HG02571 (cell line): Measurements from ENCODE around the gene LHFPL6.

ENCODE experiments used
- ATAC-seq: cut with Tn5 transposase; IDR thresholded peaks from one replicate; pipeline ENCODE4 v1.9.1; 2021; ENCODE audit warnings: mild to moderate bottlenecking, moderate library complexity; ENCODE audit not compliant: unreplicated experiment

Gene LHFPL6

DNA sequence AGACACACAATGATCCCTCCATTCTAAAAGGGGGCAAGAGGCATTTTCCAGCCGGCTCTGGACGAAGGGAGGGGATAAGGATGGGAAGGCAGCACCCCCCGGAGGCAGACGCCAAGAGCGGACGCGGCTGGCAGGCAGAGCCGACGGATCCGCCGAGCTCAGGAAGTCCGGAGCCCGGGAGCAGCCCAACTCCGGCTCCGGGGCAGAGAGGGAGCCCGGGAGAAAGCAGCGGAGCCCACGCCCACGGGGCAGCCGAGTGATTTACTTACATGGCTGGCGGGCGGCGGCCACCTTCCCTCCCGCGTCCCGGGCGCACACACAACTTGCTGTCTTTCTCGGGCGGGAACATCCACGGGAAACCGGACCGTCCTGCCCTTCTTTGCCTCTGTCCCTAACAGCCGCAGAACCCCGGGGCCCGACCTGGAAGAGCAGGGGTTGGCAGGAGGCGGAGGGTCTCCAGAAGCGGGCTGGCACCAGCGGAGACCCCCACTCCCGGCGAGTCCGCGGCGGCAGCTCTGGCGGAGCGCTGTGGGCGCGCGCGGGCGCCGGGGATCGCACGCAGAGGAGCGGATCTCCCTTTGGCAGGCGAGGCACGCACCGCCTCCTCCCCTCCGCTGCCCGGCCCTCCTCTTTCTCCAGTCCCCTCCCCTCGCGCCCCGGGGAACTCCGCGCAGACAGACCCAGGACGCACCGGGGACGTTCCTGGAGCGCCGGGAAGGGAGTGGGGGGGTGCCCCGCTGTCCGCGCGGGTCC is at the start of gene LHFPL6:
Gene LHFPL6, minus strand, starts transcription at position 580 of the 753 bp plus-strand sequence.
- ATAC-seq = peak; percentile 95

DNA sequence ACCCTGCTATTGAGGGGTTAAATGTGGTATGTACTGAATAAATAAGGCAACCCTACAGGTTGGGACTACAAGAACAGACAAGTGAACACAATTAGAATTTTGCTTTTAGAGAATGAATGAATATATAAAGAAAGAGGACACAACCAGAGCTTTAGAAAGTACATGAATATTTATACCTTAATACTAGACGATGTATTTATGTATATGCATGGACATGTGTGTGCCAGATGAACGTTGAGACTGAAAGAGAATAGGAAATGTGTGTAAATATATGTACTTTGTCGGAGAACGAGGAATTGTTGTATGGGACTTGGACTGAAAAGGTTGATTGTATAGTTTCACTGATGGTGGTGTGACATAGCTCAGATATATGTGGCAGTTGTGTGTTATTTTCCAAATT is 43.1 kb upstream of the LHFPL6 start:
- no peak for ATAC-seq

DNA sequence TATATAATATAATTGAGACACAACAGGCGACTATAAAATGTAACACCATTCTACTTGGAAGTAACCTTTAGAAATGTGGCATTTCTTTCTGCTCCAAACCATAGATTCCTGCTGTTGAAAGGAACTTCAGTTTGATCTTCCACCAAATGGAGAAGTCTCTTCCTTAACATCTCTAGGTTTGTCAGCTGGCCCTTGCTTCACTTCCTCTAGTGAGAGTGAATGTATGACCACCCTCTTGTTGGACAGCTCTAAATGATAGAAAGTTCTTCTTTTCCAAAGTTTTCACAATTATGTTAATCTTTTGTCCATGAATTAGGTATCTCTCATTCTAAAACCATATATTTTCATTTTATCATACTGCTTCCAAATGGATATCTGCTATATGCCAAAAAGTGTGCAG is 38.7 kb upstream of the LHFPL6 start:
- no peak for ATAC-seq

DNA sequence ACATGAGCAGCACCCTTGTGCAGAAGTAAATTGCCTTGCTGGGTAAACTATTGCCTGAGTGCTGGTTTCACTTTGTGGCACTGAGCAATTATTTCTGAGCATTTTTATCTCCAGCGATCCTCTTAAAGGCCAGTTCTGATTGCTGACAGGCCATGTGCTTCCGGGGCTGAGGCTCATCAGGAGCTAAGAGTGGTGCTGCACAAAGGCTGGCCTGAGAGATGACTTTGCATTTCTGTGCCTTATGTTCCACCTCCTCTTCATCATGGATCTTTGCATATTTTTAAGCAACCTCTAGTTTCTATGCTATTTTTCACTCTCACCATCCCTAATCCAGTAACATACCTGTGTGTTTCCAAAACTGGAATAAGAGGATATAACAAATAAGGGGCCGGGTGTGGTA is 34.9 kb upstream of the LHFPL6 start:
- no peak for ATAC-seq

DNA sequence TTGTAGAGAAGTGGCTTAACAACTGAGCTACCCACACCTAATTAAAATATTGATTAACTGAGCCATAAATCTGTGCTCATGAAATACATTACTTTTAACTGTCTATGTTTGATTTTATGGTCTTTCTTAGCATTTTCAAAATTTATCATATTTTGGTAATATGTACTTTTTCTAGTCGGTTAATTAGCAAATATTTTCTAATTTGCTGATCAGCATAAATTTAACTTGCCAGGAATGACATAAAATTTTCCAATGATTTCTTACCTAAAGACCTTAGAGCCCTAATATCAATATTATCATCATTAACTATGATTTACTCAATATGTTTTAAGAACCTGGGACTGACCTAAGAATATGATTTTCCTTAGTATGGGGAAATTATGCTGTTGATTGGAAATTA is 32.6 kb upstream of the LHFPL6 start:
- ATAC-seq = no peak

DNA sequence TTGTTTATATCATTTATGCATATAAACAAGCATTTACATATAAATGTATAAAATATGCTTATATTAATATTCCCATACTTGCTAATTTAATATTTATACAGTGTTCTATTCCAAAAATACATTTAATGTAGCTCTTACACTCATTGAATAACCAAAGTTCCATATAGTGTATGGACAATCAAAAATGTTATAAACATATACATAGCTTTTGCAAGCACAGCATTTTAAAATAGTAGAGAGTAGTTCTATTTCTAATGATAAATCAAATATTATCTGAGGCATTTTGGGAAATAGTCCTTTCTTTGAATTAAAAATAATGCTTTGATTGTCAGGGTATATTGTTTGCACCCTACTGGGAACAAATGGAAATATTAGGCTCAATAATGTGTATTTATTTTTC is 30.0 kb upstream of the LHFPL6 start:
- no peak for ATAC-seq

DNA sequence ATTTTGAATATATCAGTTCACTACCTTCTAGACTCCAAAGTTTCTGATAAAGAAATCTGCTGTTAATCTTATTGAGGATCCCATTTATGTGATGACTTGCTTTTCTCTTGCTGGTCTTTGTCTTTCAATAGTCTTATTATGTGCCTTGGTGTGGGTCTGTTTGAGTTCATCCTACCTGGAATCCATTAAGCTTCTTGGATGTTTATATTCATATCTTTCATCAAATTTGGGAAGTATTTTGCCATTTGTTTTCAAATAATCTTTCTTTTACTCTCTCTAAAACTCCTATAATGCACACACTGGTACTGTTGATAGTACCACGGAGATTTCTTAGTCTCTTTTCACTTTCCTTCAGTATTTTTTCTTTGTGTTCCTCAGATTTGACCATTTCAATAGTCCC is 28.3 kb upstream of the LHFPL6 start:
- no peak for ATAC-seq

DNA sequence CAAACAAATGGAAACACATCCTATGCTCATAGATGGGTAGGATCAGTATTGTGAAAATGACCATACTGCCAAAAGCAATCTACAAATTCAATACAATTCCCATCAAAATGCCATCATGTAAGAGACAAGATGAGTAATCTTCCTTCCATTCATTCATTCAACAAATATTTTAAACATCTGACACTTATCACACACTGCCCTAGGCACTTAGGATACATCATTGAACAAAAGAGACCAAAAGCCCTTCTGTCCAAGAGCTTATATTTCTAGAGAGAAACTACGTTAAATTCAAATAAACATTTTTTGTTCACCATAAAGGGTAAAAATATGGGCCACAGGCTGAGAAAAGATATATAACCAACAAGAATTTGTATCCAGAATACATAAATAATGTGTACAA is 20.5 kb upstream of the LHFPL6 start:
- ATAC-seq = no peak

DNA sequence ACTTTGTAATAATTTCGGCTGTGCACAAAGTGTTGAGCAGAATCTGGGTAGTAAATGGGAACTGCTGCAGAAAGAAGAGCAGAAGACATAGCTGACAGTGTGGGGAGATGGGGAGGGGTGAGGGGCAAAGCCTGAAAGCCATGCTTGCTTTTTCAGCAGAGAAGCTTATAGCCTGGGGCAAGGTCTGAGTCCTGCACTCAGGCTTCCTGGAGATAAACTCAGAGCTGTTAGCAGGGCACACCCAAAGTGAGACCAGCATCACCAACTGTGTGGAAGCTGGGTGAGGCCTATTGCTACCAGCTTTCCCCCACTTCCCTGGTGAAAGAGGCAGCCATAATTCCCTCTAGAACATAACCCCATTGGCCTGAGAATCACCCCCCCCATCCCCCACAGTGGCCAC is 15.6 kb upstream of the LHFPL6 start:
- ATAC-seq = no peak

DNA sequence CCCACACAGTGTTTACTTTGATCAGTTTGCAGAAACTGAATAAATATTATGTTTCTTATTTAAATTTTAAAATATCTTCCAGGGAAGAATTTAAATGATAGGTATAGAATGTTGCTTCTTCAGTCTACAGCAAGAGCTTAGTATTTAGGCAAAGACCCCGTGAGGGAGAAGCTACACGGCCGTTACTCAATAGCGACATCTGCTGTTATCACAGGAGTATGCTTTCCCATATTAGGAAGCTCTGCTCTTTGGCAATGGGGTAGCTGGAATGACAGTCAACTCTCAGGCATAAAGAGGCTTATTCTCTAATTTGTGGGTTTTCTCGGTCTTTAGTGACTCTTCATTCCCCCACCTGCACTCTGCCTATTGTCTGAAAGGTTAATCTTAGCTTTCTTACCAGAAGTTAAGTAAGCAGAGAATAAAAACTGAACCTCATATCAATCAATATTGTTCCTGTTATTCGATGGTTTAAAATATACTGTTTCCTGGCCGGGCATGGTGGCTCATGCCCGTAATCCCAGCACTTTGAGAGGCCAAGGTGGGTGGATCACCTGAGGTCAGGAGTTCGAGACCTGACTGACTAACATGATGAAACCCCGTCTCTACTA is 13.2 kb upstream of the LHFPL6 start:
- ATAC-seq = no peak

DNA sequence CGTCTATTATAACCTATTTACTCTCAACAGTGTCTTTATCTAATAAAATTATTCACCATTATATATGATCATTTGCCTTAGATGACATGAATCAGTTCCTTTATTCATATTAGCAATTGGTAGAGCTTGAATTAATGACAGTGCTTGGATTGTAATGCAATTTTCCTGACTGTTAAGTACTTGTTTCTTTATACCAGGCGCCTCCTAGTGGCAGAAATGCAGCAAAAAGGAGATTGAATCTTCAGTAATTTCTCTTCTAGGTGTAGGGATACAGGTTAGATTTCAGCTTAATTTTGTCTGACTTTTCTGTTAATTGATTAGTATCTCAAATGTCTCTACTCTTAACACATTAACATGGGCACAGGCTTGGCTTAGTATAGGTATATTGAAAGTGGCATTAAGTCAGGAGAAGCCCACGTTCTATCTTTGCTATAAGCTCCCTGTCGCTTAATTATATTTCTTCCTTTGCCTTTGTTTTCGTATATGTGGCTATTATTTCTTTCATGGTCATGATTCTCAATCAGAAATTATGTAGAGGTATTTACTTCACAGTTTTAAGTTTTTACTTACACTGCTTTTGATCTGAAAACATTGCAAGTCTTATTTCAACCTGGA is 9.1 kb upstream of the LHFPL6 start:
- no peak for ATAC-seq

DNA sequence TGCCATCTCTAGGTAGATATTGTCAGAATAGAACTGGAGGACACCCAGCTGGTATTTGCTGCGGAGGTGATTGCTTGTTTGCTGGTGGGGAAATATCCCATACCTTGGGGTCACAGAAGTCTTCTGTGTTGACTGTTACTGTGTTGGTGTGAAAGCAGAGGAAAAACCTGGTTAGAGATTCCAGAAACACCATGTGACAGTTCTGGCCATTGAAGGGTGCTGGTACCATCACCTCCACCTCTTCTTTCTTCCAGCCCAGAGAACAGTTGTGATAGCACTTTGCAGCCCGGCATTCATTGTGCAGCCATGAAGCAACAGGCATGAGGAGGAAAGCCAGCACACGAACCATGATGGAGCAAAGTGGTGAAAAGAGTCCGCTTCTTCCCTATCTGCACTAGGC is 4.9 kb upstream of the LHFPL6 start:
- no peak for ATAC-seq

DNA sequence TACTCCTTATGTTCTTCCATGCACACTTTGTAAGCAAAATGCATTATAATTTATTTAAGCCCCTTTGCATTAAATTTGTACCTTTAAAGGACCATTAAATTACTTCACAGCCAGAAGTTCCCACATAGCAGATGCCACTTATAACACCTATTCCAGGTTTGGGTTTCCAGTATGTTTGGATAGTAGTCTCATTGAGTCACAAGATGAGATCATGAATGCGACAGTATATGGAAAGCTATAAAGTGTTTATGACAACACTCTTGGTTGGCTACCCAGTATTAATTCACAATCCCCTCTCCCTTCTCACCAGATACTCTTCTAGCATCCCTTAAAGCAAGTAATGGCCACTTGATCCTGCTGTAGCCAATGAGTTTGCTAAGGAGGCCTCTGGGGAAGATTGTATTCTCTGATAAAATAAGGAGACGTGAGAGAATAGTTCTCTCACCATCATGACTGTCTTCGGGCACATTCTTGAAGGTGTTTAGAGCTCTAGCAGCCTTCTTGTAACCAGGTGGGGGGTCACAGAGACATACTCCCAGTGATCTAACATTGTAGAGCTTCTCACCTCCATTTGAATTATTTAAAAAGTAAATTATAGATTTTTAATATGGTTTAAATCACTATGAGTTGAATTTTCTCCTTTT is 2.8 kb upstream of the LHFPL6 start:
- no peak for ATAC-seq

DNA sequence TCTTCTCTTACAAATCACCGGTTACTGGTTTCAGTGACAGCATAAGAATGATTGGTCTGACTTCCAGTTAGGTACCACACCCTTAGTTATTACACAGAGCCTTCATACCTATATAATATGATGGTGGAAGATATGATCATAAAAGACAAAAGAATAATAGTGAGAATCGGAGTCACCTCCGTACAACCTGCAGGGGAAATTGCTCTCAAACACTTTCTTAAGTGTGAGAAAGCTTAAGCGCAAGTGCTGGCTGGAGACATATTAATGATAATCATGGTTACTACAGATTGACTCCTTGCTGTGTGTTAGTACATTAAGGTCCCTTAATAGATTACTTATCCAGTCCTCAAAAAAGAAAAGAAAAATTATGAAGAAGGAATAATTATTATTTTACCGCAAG is 1.8 kb upstream of the LHFPL6 start:
- no peak for ATAC-seq

DNA sequence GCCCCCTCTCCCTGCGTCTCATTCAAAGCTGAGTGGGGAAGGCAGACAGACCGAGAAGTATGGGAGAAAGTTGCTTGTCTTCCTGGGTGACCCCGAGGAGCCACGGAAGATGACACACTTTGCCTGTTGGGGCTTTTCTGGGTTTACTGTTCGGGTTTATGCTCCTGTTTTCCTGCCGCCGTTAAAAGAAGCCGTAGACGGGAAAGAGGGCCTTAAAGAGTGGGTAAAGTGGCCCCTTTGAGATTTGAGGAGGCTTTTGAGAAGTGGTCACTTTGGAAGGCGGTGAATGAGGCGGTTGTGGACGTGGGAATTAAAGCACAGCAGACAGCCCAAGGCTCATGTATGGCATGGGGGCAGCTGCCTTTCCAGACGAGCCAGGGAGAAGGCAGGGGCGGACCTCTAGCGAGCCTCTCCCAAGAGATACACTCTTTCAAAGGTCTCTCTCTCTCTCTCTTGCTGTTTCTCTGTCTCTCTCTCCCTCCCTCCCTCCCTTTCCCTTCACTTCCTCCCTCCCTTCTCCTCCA is 493 bp upstream of the LHFPL6 start:
- peak; percentile 29 for ATAC-seq

DNA sequence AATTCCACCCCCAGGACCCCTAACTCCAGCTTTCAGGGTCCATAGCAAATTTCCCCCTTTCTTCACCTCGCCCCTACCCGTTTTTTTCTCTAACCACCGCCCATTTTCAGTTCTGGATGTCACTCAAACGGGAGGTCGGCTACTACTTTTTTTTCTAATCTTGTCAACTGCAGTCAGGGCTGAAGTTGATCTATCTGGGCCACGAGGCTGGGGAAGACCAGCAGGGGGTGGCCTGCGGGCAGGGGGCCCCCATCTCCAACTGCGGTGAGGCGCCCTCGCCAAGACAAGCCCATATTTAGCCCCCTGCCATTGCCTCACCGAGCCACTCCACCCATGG is 748 bp downstream of the LHFPL6 start:
- peak; percentile 21 for ATAC-seq

DNA sequence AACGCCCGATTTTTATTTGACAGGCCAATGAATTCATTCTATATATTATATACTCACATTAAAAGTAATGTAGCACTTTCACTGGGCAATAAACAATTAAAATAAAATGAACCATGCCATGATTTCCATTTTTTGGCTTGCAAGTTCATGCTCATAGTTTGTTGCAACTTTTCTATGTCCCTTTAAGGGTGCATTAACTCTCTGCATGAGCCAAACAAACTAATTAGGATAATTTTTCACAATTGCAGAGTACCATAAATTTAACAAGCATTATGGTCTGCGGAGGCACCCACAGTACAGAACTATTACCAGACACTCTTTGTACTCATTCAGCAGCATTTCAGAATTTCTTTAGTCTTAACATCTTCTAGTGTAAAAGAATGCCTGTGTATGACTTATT is 1.4 kb downstream of the LHFPL6 start:
- ATAC-seq = no peak

DNA sequence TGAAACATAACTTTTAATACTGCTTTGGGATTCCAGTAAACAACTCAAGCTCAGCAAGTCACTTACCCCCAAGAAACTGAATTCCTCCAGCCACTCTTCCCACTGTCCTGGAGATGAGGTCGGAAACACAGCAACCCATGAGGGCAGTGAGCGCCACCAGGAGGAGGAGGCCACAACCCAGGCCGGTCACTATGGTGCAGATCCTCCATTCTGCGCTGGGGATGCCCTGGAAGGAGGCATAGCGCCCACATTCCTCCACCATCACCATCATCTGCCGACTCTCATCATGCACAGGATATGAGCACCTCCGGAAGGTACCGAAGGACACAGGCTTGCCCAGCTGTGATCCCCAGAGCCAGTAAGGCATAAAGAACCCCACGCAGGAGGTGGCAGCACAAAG is 2.2 kb downstream of the LHFPL6 start:
- no peak for ATAC-seq

DNA sequence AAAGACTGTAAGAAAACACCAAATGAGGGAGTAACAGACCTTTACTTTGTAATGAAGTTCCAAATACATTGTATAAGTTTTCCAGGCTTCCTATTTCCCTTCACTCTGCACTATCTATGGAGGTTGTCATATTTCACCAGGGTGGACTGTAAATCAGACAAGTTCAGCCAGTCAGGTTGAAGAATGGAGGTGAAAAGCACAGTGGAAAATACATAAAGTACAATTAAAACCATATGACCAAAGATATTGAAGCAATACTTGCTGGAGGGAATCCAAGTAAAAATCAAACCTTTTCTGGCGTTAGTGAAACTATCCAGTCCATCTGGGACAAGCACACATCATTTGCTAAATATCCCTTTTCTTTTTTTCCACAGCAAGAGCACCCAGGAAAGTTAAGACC is 3.2 kb downstream of the LHFPL6 start:
- no peak for ATAC-seq

DNA sequence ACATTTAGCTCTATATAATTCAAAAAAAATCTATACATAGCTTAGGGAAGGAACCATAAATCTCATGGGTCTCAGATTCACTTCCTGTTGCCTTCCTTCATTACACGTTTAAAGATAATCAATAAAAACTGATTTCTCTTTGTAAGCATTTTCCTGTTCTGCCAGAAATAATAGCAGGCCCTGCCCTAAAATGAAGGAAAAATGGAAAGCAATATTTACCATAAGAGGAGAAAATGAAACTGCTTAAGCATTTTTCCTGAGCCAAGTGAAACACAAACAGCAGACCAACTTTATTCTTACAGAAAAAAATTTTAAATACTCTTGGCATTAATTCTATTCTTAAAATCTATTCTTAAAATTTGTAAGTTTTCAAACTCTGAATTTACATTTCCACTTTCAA is 4.0 kb downstream of the LHFPL6 start:
- no peak for ATAC-seq

DNA sequence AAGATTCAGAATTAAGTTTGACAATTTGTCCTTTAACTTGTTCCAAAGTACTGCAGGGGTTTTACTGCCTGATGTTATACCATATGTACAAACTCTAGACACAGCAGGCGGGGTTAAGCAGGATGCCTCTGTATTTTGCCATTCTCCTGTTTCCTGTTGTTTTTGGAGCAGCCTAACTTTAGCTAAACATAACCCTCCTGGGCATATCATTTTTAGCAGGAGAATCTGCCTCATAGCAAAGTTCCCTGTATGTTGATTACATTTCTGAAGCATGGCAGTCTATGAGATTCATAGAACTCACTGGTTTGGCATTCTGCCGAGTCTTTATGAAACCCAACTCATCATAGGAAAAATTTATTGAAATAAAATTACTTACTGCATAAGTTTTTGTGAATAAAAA is 5.2 kb downstream of the LHFPL6 start:
- no peak for ATAC-seq

DNA sequence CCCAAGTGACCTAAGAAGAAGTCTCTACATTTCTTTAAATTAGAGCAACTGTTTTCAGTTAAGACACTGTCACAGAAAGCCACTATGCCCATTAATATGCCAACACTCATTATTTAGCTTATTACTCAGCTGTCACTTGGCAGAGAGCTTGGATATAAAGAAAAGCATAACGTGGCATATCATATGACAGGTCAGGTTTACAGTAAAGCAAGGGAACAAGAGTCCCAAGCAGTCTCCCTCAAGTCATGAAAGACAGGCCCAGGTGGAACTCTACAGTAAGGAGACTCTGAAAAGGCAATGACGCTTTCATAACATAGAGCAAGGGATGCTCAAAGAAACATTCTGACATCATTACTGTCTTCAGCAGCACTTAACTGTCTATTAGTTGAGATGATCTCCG is 6.3 kb downstream of the LHFPL6 start:
- ATAC-seq = no peak
